ENCODE measurements around the gene CCL19. TPM values are rescaled to one million over a fixed set of nuclear protein-coding genes. Genes with fewer than 3 reads are reported as not detected.
A peak's percentile ranks its signal among the peaks of the same experiment; 100 is the strongest.

The CCL19 gene
- total and polyA plus RNA-seq, 7 donors, result 0.23 to 0.31 TPM; not detected in 5

GRCh38 chr9:34685591-34685990 lies 5.5 kb downstream of the CCL19 start:
- Histone ChIP-seq H3K27ac (no peak overlapping the region), H3K4me3 (no peak overlapping the region), H3K27me3 (ENCODE audit: insufficient read depth in 3 of 3, low read length in 2 of 3) (no peaks in the 10 kb centered on the region), H3K4me1 (no peaks in the 10 kb centered on the region), H3K36me3 (ENCODE audit: insufficient read depth in 1 of 2, low read depth in 1 of 2) (no peaks in the 10 kb centered on the region), H3K9me3 (no peaks in the 10 kb centered on the region)
- TF ChIP-seq, protein P1, sequence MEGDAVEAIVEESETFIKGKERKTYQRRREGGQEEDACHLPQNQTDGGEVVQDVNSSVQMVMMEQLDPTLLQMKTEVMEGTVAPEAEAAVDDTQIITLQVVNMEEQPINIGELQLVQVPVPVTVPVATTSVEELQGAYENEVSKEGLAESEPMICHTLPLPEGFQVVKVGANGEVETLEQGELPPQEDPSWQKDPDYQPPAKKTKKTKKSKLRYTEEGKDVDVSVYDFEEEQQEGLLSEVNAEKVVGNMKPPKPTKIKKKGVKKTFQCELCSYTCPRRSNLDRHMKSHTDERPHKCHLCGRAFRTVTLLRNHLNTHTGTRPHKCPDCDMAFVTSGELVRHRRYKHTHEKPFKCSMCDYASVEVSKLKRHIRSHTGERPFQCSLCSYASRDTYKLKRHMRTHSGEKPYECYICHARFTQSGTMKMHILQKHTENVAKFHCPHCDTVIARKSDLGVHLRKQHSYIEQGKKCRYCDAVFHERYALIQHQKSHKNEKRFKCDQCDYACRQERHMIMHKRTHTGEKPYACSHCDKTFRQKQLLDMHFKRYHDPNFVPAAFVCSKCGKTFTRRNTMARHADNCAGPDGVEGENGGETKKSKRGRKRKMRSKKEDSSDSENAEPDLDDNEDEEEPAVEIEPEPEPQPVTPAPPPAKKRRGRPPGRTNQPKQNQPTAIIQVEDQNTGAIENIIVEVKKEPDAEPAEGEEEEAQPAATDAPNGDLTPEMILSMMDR (IDR thresholded peaks at IDR 0.05), result no peak
- intact Hi-C loops (cut with DNase I), result no loop called here
- 59 to 80% (median 63%) methylated on average over 4 of the region's 4 CpGs for WGBS, 3 donors
- ATAC-seq, result no peak
- no peak for DNase-seq

- ATAC-seq (no peak), DNase-seq (no peak)
- no peak overlapping the region for H3K4me3 ChIP-seq
- 91 to 96% (median 94%) methylated on average over 4 of the region's 4 CpGs for WGBS, 3 donors
- H3K9me3 ChIP-seq, result no peaks in the 10 kb centered on the region
- intact Hi-C loops (cut with DNase I), result no loop called here
- no peaks in the 10 kb centered on the region for H3K27me3 ChIP-seq (ENCODE audit: insufficient read depth in 3 of 3, low read length in 2 of 3)
- no peaks in the 10 kb centered on the region for H3K4me1 ChIP-seq
- no peak overlapping the region for H3K27ac ChIP-seq
- H3K36me3 ChIP-seq (ENCODE audit: insufficient read depth in 1 of 2, low read depth in 1 of 2), result no peaks in the 10 kb centered on the region
- TF ChIP-seq, protein P1 (IDR thresholded peaks at IDR 0.05), result no peak
These were observed 6.3 kb downstream of the CCL19 start for GRCh38 chr9:34684816-34685215.

GRCh38 chr9:34684145-34684544 lies 6.9 kb downstream of the CCL19 start:
- Histone ChIP-seq H3K36me3 (ENCODE audit: insufficient read depth in 1 of 2, low read depth in 1 of 2) (no peaks in the 10 kb centered on the region), H3K27ac (no peak overlapping the region), H3K9me3 (no peaks in the 10 kb centered on the region), H3K27me3 (ENCODE audit: insufficient read depth in 3 of 3, low read length in 2 of 3) (no peaks in the 10 kb centered on the region), H3K4me1 (no peaks in the 10 kb centered on the region), H3K4me3 (no peak overlapping the region)
- DNase-seq (no peak), ATAC-seq (no peak)
- intact Hi-C loops (cut with DNase I), result no loop called here
- WGBS, 3 donors, result 88 to 95% (median 89%) methylated on average over 4 of the region's 4 CpGs
- TF ChIP-seq, protein P1 (IDR thresholded peaks at IDR 0.05), result no peak

GRCh38 chr9:34675869-34676268 lies 15.2 kb downstream of the CCL19 start:
- H3K4me3 ChIP-seq, result no peak overlapping the region
- intact Hi-C loops (cut with DNase I), result no loop called here
- TF ChIP-seq, protein P1 (IDR thresholded peaks at IDR 0.05), result no peak
- ATAC-seq (no peak), DNase-seq (no peak)
- no peaks in the 10 kb centered on the region for H3K27me3 ChIP-seq (ENCODE audit: insufficient read depth in 3 of 3, low read length in 2 of 3)
- no peaks in the 10 kb centered on the region for H3K9me3 ChIP-seq
- H3K36me3 ChIP-seq (ENCODE audit: insufficient read depth in 1 of 2, low read depth in 1 of 2), result no peaks in the 10 kb centered on the region
- H3K4me1 ChIP-seq, result peaks cover 7% of the 10 kb centered on the region
- WGBS, 3 donors, result 96 to 100% (median 97%) methylated on average over 2 of the region's 2 CpGs
- no peak overlapping the region for H3K27ac ChIP-seq

DNA sequence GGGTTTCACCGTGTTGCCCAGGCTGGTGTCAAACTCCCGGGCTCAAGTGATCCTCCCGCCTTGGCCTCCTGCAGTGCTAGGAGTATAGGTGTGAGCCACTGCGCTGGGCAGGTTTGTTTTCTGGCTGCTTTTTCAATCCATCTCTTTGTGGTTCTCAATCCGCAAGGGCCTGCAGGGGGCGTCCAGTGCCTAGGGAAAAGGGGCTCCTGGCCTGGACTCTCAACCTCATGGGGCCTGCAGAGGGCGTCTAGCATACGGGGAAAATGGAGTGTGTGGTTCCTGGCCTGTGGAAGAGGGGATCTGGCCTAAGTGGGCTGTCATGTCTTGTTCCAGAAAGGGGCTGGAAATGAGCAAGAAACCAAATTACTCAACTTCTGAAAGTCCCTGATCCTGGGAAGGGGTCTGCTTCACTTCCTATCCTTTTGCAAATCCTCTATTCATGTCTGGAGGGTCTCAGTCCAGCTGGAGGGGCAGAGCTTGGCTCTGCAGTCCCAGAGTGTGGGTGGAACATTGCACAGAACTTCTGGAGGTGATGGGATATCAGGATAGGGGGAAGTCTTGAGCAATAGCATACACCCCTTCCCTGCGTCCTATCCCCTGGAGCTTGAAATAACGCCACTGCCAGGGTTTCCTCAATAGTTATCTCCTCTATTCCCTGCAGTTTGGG lies 15.9 kb downstream of the CCL19 start:
- TF ChIP-seq, protein P1 (IDR thresholded peaks at IDR 0.05), result peak; percentile 40
- 51 to 52% (median 52%) methylated on average over 10 of the region's 10 CpGs for WGBS, 3 donors

More for the DNA sequence above, 15.9 kb downstream of the CCL19 start:
- DNase-seq (peak; percentile 50 to 66), ATAC-seq (peak in 3 of 4 donors; percentile 47 to 66 (median 55))
- Histone ChIP-seq H3K4me1 (peaks cover 7% of the 10 kb centered on the region), H3K36me3 (ENCODE audit: insufficient read depth in 1 of 2, low read depth in 1 of 2) (no peaks in the 10 kb centered on the region), H3K4me3 (no peak overlapping the region), H3K9me3 (no peaks in the 10 kb centered on the region), H3K27ac (no peak overlapping the region), H3K27me3 (ENCODE audit: insufficient read depth in 3 of 3, low read length in 2 of 3) (no peaks in the 10 kb centered on the region)
- intact Hi-C loops (cut with DNase I), result no loop called here
